ENCODE results near the gene LIN7A.

Gene LIN7A, protein sequence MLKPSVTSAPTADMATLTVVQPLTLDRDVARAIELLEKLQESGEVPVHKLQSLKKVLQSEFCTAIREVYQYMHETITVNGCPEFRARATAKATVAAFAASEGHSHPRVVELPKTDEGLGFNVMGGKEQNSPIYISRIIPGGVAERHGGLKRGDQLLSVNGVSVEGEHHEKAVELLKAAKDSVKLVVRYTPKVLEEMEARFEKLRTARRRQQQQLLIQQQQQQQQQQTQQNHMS

DNA sequence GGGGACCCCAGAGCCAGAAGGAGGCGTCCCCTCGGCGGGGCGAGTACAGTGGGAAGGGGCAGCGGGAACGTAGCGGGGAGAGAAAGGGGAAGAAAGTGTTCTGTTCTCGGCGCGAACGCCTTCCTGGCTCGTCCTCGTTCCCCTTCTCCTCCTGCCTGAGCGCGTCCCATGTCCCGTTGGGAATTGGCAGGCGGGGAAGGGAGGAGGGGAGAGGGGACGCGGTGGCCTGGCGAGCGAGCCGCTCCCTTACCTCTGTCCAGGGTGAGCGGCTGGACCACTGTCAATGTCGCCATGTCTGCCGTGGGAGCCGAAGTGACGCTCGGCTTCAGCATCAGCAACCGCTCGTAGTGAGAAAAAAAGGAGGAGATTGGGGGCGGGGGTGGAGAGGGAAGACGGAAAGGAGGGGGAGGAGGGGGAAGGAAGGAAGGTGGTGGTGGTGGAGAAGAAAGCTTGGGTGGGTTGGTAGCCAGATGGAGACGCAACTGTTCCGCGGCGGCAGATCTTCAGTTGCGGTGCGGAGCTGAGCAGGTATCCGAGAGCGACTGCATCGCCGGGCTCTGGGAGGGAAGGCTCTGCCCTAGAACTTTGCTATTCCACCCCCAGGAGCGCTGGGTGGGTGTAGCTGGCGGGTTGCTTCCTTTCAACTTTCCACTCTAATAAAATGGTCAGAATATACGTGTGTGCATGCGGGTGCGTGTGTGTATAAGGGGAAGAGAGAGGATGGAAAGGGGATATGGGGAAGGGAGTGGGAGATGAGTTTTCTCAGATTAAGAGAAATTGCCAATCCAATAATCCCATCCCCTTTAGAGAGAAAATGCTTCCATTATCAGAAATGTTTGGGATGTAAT, at the start of gene LIN7A:
Gene LIN7A, minus strand, starts transcription at position 544 of the 848 bp plus-strand sequence. Its CDS starts 212 bp downstream, at position 332.
- DNase-seq = no peak

DNA sequence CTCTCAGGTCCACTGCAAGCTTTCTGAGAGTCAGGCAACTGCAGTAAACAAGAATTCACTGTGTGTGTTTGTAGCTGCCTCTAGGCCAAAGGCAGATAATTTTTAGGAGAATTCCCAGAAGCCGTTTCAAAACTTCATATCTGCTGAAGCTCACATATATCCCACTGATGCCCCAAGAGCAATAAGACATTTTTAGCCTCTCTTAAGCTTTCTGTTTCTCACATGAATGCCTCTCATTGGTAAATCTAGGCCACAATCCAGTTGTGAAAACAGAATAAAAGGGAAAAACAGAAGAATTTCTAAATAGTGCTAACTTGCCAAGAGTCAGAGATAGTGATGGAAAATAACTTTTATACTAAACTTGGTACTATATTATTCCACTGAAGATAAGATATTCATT, 48.5 kb upstream of the LIN7A start:
- no peak for DNase-seq

DNA sequence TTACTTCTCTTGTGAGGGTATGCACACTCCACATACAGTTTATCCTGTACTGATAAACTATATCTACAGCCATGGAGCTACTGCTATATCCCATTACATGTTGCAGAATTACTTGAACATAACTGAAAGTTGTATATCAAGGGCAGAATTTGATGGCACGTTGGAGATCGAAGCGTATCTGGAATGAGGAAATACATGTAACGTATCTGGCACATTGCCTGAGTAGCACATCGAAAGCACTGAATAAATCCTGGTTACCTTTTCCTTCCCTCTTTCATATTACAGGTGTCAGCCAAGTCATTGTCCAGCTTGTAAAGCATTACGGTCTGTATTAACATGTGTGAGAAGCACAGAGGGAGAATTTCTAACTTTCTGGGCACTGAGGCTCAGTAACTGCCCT, 42.1 kb upstream of the LIN7A start:
- DNase-seq = no peak

DNA sequence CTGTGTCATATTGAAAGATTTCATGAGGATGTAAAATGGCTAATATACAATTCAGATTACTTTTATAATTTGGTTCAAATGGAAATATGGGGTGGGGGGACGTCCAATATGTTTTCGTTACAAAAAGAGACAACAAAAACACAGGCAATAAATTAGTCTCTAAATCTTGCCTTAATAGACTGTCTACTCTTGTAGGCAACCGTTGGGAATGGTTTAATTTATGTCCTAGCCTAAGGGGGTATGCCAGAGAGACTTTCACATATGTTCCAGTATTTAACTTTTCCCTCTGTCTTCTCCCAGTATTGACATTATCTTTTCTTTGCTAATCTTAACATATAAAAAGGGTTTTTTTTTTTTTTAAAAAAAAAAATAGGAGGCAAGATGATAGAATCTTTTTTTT, 41.5 kb upstream of the LIN7A start:
- no peak for DNase-seq

DNA sequence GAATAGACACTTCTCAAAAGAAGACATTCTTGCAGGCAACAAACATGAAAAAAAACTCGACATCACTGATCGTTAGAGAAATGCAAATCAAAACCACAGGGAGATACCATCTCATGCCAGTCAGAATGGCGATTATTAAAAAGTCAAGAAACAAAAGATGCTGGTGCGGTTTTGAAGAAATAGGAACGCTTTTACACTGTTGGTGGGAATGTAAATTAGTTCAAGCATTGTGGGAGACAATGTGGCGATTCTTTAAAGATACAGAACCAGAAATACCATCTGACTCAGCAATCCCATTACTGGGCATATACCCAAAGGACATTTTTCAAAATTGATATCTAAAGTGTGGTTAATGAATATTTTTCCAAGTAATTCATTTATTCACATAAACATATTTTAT, 39.6 kb upstream of the LIN7A start:
- no peak for DNase-seq

DNA sequence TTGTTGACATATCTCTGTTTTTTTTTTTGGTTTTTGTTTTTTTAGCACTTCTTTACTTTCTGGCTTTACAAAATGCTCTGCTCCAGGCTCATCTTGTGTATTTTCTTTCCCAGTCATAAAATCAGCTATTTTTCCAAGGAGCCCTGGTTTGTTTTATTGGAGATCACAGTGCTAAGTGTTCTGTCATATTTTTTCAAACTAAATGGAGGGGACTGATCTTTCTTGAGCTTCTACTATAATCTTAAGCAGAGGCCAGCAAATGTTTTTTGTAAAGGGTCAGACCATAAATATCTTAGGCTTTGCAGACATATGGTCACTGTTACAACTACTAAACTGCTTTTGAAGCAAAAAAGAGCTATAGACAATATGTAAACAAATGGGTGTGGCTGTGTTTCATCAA, 30.6 kb upstream of the LIN7A start:
- DNase-seq = no peak

DNA sequence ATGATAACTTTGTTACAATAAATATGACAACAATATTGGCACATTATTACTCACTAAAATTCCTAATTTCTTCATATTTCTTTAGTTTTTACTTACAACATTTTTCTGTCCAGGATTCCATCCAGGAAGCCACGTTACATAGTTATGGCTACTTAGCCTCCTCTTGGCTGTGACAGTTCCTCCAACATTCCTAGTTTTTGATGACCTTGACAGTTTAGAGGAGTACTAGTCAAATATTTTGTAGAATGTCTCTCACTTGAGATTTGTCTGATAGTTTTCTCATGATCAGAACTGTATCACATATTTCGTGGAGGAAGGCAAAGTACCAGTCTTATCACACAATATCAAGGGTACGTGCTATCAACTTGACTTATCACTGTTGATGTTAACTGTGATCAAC, 29.8 kb upstream of the LIN7A start:
- DNase-seq = no peak

DNA sequence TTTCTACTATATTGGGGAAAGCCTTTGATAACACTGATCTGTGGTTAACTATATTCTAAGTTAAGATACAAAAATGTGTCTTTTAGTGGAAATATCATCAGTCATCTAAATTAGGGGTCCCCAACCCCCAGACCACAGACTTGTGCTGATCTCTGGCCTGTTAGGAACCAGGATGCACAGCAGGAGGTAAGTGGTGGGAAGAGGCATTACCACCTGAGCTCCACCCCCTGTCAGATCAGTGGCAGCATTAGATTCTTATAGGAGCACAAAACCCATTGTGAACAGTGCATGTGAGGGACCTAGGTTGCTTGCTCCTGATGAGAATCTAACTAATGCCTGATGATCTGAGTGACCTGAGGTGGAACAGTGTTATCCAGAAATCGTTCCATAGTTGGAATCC, 28.3 kb upstream of the LIN7A start:
- DNase-seq = no peak

DNA sequence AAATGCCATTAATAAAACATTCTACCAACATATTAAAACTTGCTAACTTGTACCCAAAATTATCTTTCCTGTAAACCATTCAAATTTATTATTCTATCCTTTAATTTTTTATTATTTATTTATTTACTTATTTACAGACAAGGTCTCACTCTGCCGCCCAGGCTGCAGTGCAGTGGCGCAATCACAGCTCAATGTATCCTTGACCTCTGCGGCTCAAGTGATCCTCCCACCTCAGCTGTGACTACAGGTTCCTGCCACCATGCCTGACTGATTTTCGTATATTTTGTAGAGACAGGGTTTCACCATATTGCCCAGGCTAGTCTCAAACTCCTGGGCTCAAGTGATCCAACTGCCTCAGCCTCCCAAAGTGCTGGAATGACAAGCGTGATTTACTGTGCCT, 20.4 kb upstream of the LIN7A start:
- no peak for DNase-seq

DNA sequence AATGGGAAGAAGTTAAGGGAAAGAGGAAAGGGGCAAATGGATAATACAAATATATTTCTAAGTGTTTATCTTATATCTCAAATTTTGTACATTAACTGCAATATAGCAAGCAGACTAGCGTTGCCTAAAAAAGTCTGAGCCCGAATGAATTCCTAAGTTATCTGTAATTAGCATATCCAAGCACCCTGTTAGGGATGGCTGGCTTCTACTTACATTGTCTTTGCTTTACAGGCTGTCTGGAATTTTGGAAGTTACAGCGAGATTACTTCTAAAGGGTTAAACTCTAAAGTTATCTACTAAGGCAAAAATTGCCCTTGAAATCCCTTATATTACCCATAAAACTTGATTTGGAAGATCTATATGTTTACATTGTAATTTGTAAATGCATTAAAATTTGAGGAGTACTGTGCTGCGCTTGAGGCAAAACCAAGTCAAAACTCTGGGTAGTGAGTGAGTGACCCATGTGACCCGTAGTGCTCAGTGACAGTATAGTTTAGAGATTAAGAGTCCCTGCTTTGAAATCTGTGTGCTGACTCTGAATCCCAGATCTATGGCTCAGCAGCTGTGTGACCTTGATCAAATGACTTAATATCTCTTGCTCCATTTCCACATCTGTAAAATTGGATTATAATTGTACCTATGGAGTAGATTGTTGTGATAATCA, 17.3 kb upstream of the LIN7A start:
- DNase-seq = no peak

DNA sequence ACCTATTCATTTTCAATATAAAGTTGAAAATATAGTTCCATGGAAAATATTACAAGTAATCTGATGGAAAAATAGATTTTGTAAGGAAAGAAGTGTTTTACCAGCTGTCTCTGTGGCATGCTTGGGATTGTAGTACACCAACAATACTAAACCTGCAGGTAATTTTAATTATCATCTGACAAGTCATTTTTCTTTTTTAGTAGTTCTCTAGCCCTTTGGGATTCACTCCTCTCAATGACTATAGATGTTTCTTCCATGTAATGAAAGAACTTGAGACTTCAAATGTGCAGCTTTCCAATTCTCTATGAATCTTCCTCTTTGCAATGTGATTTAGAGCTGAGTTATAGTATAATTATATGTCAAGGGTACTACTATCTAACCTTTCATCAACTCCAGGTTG, 14.7 kb upstream of the LIN7A start:
- no peak for DNase-seq

DNA sequence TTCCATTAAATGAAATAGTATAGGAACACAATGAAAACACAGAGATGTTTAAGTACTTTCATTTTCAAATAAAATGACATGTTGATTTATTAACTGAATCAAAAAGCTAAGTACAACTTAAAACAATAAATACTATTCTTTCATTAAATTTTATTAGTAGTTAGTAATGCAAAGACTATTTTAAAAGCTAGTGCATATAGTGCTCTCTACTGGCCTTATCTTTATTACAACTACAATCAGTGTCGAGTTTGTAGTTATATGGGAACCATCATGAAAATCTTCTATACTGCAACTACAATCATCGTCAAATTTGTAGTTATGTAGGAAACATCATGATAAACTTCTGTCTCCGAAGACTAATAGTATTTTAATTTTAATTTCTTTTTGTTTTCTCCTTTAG, 8.9 kb upstream of the LIN7A start:
- DNase-seq = no peak

DNA sequence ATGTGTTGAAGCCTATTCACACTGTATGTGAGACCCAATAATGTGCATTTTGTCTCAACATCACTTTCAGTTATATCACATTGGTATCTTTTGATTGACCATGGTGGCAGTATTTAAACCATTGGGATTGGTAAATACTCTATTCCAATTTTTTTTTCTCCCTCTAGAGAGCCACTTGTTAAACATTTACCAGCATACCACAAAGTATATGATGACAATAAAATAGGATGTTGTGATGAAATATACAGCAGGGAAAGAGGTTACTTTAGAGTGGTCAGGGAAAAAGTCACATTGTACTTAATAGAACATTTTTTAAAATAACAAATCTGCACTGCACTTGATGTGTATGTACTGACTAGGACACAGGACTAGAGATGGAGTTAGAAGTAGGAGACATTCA, 5.6 kb upstream of the LIN7A start:
- no peak for DNase-seq

DNA sequence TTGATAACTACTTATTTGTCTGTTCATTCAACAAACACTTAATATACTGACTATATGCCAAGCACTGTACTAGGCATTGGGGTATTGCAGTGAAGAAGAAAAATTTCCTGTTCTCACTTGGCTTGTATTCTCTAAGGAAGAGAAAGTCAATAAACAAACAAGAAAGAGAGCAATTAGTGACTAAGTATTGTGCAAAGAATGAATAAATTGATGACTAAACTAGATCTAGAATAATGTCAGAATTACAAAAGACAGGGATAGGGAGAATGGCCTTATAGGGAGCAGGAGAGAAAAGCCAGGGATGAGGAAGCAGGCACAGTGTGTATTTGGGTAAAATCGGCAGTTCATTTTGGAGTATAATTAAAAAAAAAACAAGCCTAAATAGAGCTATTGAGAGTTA, 4.2 kb upstream of the LIN7A start:
- DNase-seq = no peak

DNA sequence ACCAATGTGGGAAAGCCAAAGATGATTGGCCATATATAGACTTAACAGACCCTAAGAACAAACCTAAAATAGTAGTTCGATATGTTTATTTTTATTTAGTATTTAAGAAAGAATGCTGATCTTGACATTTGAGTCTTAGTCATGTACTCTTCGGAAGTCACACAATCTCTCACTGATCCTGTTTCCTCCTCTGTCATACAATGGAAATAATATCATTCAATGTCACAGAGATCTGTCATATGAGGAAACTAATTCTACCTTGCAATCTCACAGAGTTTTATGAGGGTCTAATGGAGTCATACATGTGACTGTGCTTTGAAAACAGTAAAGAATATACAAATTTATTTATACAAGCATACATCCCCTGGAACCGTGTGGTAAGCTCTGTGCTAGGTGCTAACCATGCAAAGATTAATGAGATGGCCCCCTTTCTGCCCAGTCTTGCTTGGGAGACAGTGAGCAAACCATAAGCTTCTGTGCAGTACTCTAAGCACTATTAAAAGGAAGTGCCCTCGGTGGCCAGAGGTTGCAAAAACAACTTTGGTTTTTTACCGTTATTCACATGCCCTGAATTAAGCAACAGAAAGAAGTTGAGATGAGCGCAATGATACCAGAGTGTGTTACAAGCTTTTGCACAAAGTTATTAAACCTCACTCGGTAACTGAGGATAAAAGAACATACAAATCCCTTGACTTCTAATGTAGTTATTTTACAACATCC, 1.7 kb upstream of the LIN7A start:
- no peak for DNase-seq

DNA sequence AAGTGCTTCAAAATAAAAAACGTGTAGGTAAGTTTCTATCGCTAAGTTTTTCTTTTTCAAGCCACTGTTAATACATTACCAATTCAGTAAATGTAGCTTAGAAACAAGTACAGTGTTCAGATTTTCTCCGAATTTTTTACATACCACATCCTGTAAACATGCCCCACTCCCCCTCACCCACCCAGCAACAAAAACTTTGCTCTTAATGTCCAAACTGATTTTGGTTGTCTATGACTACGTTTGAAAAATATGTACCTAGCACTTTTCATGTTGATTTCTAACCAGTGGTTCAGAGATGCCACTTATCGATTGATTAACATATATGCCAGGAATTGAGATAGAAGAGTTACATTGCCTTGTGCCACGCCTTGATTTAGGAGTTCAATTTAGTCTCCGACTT, 663 bp upstream of the LIN7A start:
- DNase-seq = no peak

DNA sequence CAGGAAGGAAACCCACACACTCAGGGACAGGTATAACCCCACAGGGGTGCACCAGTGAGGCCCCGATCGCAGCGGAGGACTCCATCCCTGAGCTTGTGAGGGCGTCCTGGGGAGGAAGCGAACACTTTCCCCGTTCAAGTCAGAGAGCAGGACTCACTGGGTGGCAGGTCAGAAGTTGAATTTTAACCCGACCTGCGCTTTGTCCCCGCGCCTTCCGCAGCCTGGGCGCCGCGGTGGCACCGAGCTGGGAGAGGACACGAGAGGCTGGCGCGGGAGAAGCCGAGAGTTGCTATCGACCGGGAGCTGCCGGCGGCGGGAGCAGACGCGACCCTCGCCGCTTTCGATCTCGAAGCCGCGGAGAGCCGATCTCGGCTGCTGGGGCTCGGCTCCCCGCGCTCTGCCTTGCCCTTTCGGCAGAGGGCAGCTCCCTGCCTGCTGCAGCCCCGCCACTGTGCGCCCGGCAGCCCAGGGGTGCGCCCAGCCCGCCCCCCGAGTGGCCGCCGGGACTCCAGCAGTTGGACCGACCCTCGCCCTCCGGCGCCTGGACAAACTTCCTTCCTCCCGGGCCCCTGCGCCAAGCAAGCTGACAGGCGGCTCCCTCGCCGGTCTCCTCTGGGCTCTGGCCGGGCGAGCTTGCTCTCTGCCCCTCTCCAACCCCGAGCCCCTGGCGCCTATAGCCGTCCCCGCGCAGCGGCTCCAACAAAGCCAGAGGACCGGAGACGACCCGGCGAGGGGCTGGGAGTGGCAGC, 918 bp downstream of the LIN7A start:
- DNase-seq = no peak

DNA sequence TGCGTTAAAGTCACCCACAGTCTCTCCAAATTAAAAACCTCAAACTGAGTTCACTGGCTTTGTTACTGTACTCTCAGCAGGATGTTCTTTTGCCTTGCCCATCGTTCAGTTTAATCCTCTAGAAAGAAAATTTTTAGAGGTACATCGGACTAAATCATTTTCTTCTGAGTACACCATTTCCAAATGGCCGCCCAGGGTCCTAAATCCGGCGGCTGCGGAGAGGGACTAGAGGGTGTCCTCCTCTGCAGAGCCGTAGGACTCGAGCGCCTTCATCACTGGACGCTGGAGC, 1.4 kb downstream of the LIN7A start:
- DNase-seq = no peak

DNA sequence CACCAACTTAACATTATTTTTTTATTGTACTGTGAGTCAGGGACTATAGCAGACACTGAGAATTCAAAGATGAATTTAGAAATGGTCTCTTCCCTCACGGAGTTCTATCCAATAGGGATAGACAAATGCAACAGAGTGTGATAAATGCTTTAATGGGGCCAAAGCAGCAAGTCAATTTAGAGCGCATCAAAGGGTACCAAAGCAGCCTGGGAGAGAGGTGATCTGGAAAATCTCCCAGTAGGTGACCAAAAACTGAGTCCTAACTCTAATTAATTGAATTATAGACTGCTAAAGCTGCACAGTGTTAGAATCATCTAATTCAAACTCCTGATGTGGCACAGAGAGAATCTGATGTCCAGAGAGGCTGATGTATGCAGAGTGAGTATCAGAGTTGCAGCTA, 2.6 kb downstream of the LIN7A start:
- DNase-seq = no peak

DNA sequence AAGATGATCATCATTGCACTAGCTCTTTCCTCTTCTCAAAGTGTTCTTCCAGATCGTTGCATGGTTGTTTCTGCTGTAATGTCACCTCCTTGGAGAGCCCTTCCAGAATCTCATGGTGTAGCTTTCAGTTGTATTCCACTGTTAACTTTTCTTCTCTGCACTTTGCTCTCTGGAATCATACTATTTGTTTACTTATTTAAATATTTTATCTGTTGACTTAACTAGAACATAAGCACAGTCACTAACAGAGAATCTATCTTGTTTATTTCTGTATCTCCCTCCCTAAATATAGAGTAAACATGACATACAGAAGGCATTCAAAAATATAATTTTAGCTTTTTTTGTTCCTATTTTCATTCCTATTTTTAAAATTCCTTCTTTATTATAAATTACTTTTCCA, 11.8 kb downstream of the LIN7A start:
- no peak for DNase-seq

DNA sequence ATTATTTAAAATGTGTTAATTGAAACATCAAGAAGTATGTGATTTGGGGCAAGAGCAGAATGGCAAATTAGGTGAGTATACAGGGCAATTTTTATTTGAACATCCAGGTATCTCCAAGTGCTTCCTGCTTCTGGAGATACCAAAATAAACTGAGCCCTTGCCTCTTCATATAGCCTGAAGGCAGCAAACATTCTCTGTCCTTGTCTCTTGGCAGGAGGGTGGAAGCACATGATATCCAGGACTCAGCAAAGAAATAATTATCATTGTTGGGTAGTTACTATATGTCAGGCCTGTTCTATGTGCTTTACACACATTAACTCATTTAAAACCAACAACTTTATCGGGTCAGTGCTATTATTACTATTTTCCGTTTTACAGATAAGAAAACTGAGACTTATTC, 12.5 kb downstream of the LIN7A start:
- no peak for DNase-seq

DNA sequence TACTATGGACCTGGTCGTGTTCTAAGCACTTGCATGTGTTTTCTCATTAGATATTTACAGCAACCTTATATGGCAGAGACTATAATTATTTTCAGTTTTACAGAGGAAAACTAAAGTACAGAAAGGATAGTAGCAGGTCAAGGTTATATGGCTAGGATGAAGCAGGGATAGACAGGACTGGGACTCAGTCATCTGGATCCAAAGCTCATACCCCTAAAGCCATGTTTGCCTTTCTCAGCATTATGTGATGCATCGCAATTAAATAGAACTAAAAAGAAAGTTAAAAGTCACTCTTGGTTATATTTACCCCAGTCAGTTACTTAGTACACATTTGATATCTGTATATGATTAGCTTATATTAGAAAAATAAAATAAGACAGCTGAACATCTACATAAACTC, 13.3 kb downstream of the LIN7A start:
- DNase-seq = no peak

DNA sequence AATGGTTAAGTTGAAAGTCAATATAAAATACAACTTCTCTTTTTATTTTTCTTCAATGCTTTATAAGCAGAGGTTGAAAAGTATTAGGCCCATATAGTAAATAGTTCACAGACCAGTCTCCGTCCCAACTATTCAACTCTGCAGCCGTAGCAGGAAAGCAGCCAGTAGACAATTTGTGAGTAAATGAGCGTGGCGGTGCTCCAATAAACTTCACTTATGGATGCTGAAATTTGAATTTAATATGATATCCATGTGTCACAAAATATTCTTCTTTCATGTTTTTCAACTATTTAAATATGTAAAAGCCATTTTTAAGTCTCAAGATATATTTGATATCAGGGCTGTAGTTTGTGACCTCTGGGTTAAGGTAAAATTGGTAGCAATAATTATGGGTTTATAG, 17.7 kb downstream of the LIN7A start:
- no peak for DNase-seq
